ENCODE data around the gene TOP3A. TPM values are rescaled to one million over a fixed set of nuclear protein-coding genes. Genes with fewer than 3 reads are reported as not detected.

Gene TOP3A
- total and polyA plus RNA-seq, 2 experiments from 2014 or later = 21.7 to 76.7 TPM

- no peak for TF ChIP-seq ZNF462 (CRISPR knock-in tag; IDR thresholded peaks at IDR 0.05)
- TF ChIP-seq EZH2phosphoT487 (IDR thresholded peaks at IDR 0.05; ENCODE audit: unreplicated experiment) = no peak
- no peak for TF ChIP-seq EZH2 (IDR thresholded peaks at IDR 0.05; ENCODE audit: low read depth, unreplicated experiment)
Observed at GRCh38 chr17:18315562-18315922, 748 bp upstream of the TOP3A start (continued).

- peak overlapping the region; percentile 88 for H3K4me3 Mint-ChIP-seq
- Histone ChIP-seq H3F3A (replicated peaks; ENCODE audit: low read depth) (0 out of 2 replicates have a peak, but pooled peaks cover under 1% of the 10 kb centered on the region), H2AFZ (peak overlapping the region; percentile 90), H3K36me3 (ENCODE audit: insufficient read depth) (peaks cover 11% of the 10 kb centered on the region; the same call in 1 of the 2 replicates), H3K27ac (ENCODE audit: low read depth) (peak overlapping the region; percentile 100; the same call in 1 of the 2 replicates), H3K27me3 (ENCODE audit: insufficient read depth) (no peaks in the 10 kb centered on the region), H4K20me1 (replicated peaks; ENCODE audit: insufficient read depth) (peaks cover 21% of the 10 kb centered on the region), H3K4me3 (peak overlapping the region; percentile 99), H3K79me2 (replicated peaks; ENCODE audit: insufficient read depth) (peaks cover 87% of the 10 kb centered on the region), H3K4me1 (ENCODE audit: insufficient read depth) (peaks cover 17% of the 10 kb centered on the region; the same call in 1 of the 2 replicates), H3K9me2 (ENCODE audit: insufficient read depth) (no peaks in the 10 kb centered on the region), H3K4me2 (peak overlapping the region; percentile 100)
- ATAC-seq (peak; percentile 9), DNase-seq (ENCODE audit: low spot score) (no peak)
- peaks cover 18% of the 10 kb centered on the region for H3K27me3 Mint-ChIP-seq (ENCODE audit: insufficient read depth, low read depth, poor library complexity)
- H3K4me1 Mint-ChIP-seq = peaks cover 36% of the 10 kb centered on the region
- no peak for TF ChIP-seq ZNF114 (CRISPR knock-in tag; IDR thresholded peaks at IDR 0.05)
- no peak for TF ChIP-seq JUNB (IDR thresholded peaks at IDR 0.05; ENCODE audit: unreplicated experiment)
- TF ChIP-seq ETS1 (IDR thresholded peaks at IDR 0.05) = no peak
- TF ChIP-seq POLR2AphosphoS5 (IDR thresholded peaks at IDR 0.05; ENCODE audit: low read depth) = no peak
- TF ChIP-seq EZH2 (IDR thresholded peaks at IDR 0.05; ENCODE audit: low read depth, unreplicated experiment) = no peak
- no peak for TF ChIP-seq NANOG (IDR thresholded peaks at IDR 0.05; ENCODE audit: borderline replicate concordance)
- H3K27ac Mint-ChIP-seq = peak overlapping the region; percentile 86
- H3K9me3 Mint-ChIP-seq = peaks cover 7% of the 10 kb centered on the region; the same call in 1 of the 3 replicates
- H3K36me3 Mint-ChIP-seq (ENCODE audit: low read depth) = peaks cover 60% of the 10 kb centered on the region
Observed at GRCh38 chr17:18314059-18314730, 599 bp downstream of the TOP3A start.

All from GM23338 (cell line).